H1 (cell line): ENCODE measurements around the gene PDIA5. TPM values are rescaled to one million over a fixed set of nuclear protein-coding genes. Genes with fewer than 3 reads are reported as not detected.

ENCODE experiments used
- CTCF ChIA-PET: fragments of 300-600 bp; sonication (Branson Sonifier 250); formaldehyde crosslinking; loops from one replicate; lab custom pipeline; 2021; ENCODE audit not compliant: partially characterized antibody; lab: Charles Lee
- POLR2A ChIA-PET: fragments of 300-600 bp; sonication (Branson Sonifier 250); formaldehyde crosslinking; loops from one replicate; lab custom pipeline; 2021; ENCODE audit warnings: inconsistent platforms; ENCODE audit not compliant: partially characterized antibody; lab: Charles Lee
- DNase-seq, 2 experiments: peaks; one replicate each; pipeline versions ENCODE4 v3.0.0 to v3.0.0-alpha.2; 2010 to 2022; ENCODE audit warnings: low spot score in 2 of 2, low read depth in 1 of 2, mixed read lengths in 1 of 2
- FAIRE-seq: peaks from 2 replicates; lab custom pipeline; 2011; peaks lifted over from hg19 to GRCh38; lab: Jason Lieb, UNC
- H2AFZ ChIP-seq: 2 replicates; pipeline ENCODE4 v1.8.1; 2012; ENCODE audit warnings: low read length, inconsistent platforms
- H2AK5ac ChIP-seq: 2 replicates; pipeline ENCODE4 v1.6.1; 2013; ENCODE audit warnings: low read depth, low read length
- H2BK120ac ChIP-seq: replicated peaks from 2 replicates; pipeline ENCODE3; 2013; ENCODE audit warnings: low read depth, low read length, inconsistent platforms
- H2BK12ac ChIP-seq: 2 replicates; pipeline ENCODE4 v1.6.1; 2013; ENCODE audit warnings: low read depth, low read length
- H2BK15ac ChIP-seq: 2 replicates; pipeline ENCODE4 v1.6.1; 2013; ENCODE audit warnings: low read length
- H2BK20ac ChIP-seq: 2 replicates; pipeline ENCODE4 v1.6.1; 2013; ENCODE audit warnings: low read length
- H2BK5ac ChIP-seq: 2 replicates; pipeline ENCODE4 v1.6.1; 2013; ENCODE audit warnings: low read depth, low read length
- H3K14ac ChIP-seq: 2 replicates; pipeline ENCODE4 v1.6.1; 2013; ENCODE audit warnings: inconsistent platforms; ENCODE audit not compliant: insufficient read length
- H3K18ac ChIP-seq: 2 replicates; pipeline ENCODE4 v1.6.1; 2013; ENCODE audit warnings: low read length; ENCODE audit errors: extremely low read depth
- H3K23ac ChIP-seq: 2 replicates; pipeline ENCODE4 v1.6.1; 2013; ENCODE audit warnings: inconsistent platforms; ENCODE audit not compliant: insufficient read length
- H3K23me2 ChIP-seq: 2 replicates; pipeline ENCODE4 v1.6.1; 2013; ENCODE audit warnings: low read depth, low read length
- H3K27ac ChIP-seq: 2 replicates; pipeline ENCODE4 v1.6.1; 2011; ENCODE audit warnings: low read depth, low read length, inconsistent platforms
- H3K27me3 ChIP-seq, 4 experiments: replicated peaks in 1 of 4; 1 replicate in 1 of 4; 2 replicates in 3 of 4; pipeline versions ENCODE4 v1.6.1 to v1.8.1; 2011 to 2013; ENCODE audit warnings: low read length in 3 of 4, mild to moderate bottlenecking in 3 of 4, inconsistent platforms in 2 of 4, mixed read lengths in 2 of 4, moderate library complexity in 1 of 4; ENCODE audit not compliant: control insufficient read depth in 3 of 4, insufficient read depth in 3 of 4; ENCODE audit errors: extremely low read depth in 1 of 4
- H3K36me3 ChIP-seq, 4 experiments: 2 replicates each; pipeline versions ENCODE4 v1.6.1 to v1.8.1; 2011 to 2013; ENCODE audit warnings: mild to moderate bottlenecking in 4 of 4, low read length in 3 of 4, moderate library complexity in 2 of 4, control low read depth in 1 of 4, inconsistent platforms in 1 of 4; ENCODE audit not compliant: insufficient read depth in 4 of 4, control insufficient read depth in 2 of 4
- H3K4ac ChIP-seq: replicated peaks from 2 replicates; pipeline ENCODE3; 2013; ENCODE audit warnings: low read length, low read depth, mixed read lengths, inconsistent platforms; ENCODE audit not compliant: insufficient read length
- H3K4me1 ChIP-seq, 4 experiments: replicated peaks in 1 of 4; 1 replicate in 1 of 4; 2 replicates in 3 of 4; pipeline versions ENCODE4 v1.6.1 to v1.8.1; 2011 to 2013; ENCODE audit warnings: low read length in 3 of 4, inconsistent platforms in 2 of 4, mixed read lengths in 1 of 4; ENCODE audit not compliant: insufficient read depth in 4 of 4, control insufficient read depth in 3 of 4
- H3K4me2 ChIP-seq, 2 experiments: 2 replicates each; pipeline versions ENCODE4 v1.6.1 to v1.8.1; 2011 to 2013; ENCODE audit warnings: low read depth in 2 of 2, low read length in 2 of 2, control low read depth in 1 of 2, inconsistent platforms in 1 of 2, mild to moderate bottlenecking in 1 of 2; ENCODE audit not compliant: insufficient read depth in 1 of 2
- H3K4me3 ChIP-seq, 4 experiments: fragments of 200-600, 300-600 bp in 1 of 4; sonication (generic), shearing (Covaris generic), sonication (Bioruptor Twin) in 1 of 4; 2 replicates each; pipeline versions ENCODE4 v1.5.1 to v1.8.1; 2011 to 2016; ENCODE audit warnings: low read length in 4 of 4, low read depth in 3 of 4, control low read depth in 2 of 4, inconsistent platforms in 2 of 4, mild to moderate bottlenecking in 2 of 4, mixed read lengths in 1 of 4, moderate library complexity in 1 of 4; ENCODE audit not compliant: insufficient read depth in 2 of 4; ENCODE audit errors: extremely low read depth in 1 of 4
- H3K56ac ChIP-seq: replicated peaks from 2 replicates; pipeline ENCODE3; 2013; ENCODE audit warnings: low read depth, mild to moderate bottlenecking, mixed read lengths, low read length, inconsistent platforms; ENCODE audit not compliant: insufficient read length
- H3K79me1 ChIP-seq: 2 replicates; pipeline ENCODE4 v1.6.1; 2013; ENCODE audit warnings: low read depth, low read length, control low read depth
- H3K79me2 ChIP-seq, 2 experiments: 2 replicates each; pipeline versions ENCODE4 v1.6.1 to v1.8.1; 2012 to 2013; ENCODE audit warnings: low read length in 2 of 2, mild to moderate bottlenecking in 2 of 2, inconsistent platforms in 1 of 2; ENCODE audit not compliant: insufficient read depth in 2 of 2, control insufficient read depth in 1 of 2
- H3K9ac ChIP-seq, 4 experiments: replicated peaks in 1 of 4; 1 replicate in 1 of 4; 2 replicates in 3 of 4; pipeline versions ENCODE4 v1.6.1 to v1.8.1; 2011 to 2013; ENCODE audit warnings: low read depth in 3 of 4, low read length in 3 of 4, control low read depth in 2 of 4, mild to moderate bottlenecking in 2 of 4, moderate library complexity in 2 of 4, inconsistent platforms in 1 of 4; ENCODE audit errors: extremely low read depth in 1 of 4
- H3K9me3 ChIP-seq, 2 experiments: 2 replicates each; pipeline versions ENCODE4 v1.6.1 to v1.8.1; 2012 to 2013; ENCODE audit warnings: mild to moderate bottlenecking in 2 of 2, moderate library complexity in 2 of 2, control low read depth in 1 of 2, inconsistent platforms in 1 of 2, low read depth in 1 of 2, low read length in 1 of 2, mixed read lengths in 1 of 2; ENCODE audit not compliant: insufficient read depth in 2 of 2
- H4K20me1 ChIP-seq, 2 experiments: replicated peaks in 1 of 2; 2 replicates each; pipeline versions ENCODE3 to v1.8.1; 2011 to 2013; ENCODE audit warnings: inconsistent platforms in 2 of 2, low read length in 2 of 2, mild to moderate bottlenecking in 1 of 2; ENCODE audit not compliant: insufficient read depth in 2 of 2, control insufficient read depth in 1 of 2
- H4K5ac ChIP-seq: 2 replicates; pipeline ENCODE4 v1.6.1; 2013; ENCODE audit warnings: low read length, low read depth, mixed read lengths, inconsistent platforms; ENCODE audit not compliant: insufficient read length
- H4K8ac ChIP-seq: 2 replicates; pipeline ENCODE4 v1.8.0; 2013; ENCODE audit warnings: mild to moderate bottlenecking, moderate library complexity, low read length, inconsistent platforms; ENCODE audit not compliant: insufficient read depth; ENCODE audit errors: extremely low read depth
- H4K91ac ChIP-seq: replicated peaks from 2 replicates; pipeline ENCODE3; 2013; ENCODE audit warnings: low read length, mixed read lengths, inconsistent platforms; ENCODE audit not compliant: insufficient read length
- KDM5A ChIP-seq: fragments of 200-600 bp; IDR thresholded peaks from 2 replicates; pipeline ENCODE4 v1.7.1; 2012; ENCODE audit warnings: mild to moderate bottlenecking, low read length, inconsistent platforms, mixed read lengths
- RAD21 ChIP-seq, 2 experiments: IDR thresholded peaks in 1 of 2; conservative IDR thresholded peaks in 1 of 2; 2 replicates each; pipeline ENCODE4 v1.6.1; 2011; ENCODE audit warnings: low read depth in 2 of 2, low read length in 2 of 2, improper control_type of control experiment in 1 of 2, inconsistent platforms in 1 of 2, mild to moderate bottlenecking in 1 of 2, moderate library complexity in 1 of 2
- SUZ12 ChIP-seq: fragments of 200-600 bp; sonication (generic); IDR thresholded peaks from 2 replicates; pipeline ENCODE4 v1.6.1; 2012; ENCODE audit warnings: mild to moderate bottlenecking, inconsistent platforms, low read length, moderate library complexity, mixed read lengths
- TAF7 ChIP-seq: optimal IDR thresholded peaks from 2 replicates; pipeline ENCODE3; 2011; ENCODE audit warnings: low read depth, mild to moderate bottlenecking, inconsistent platforms, low read length, moderate library complexity, borderline replicate concordance
- WGBS, 2 experiments: shearing (Covaris generic) in 1 of 2; methylation state at CpG; one replicate each; pipeline versions ENCODE4 v1.1.6 to v1.1.7; 2013 to 2015; ENCODE audit warnings: low lambda C conversion rate in 2 of 2, mixed read lengths in 2 of 2, inconsistent platforms in 1 of 2, low coverage in 1 of 2, missing lambda C conversion rate in 1 of 2; ENCODE audit not compliant: insufficient replicate concordance in 2 of 2, insufficient coverage in 1 of 2, insufficient read length in 1 of 2; ENCODE audit errors: extremely low coverage in 1 of 2, missing lambda C conversion rate in 1 of 2; 5-methylcytosine and 5-hydroxymethylcytosine counted together
- polyA plus RNA-seq, 7 experiments: library from polyadenylated mRNA; depleted of rRNA in 3 of 7; stranded (reverse) in 5 of 7; unstranded in 2 of 7; fragments of >200 nt in 5 of 7; fragments of 200-250 nt in 2 of 7; gene quantifications; 1 replicate in 5 of 7; 2 replicates in 1 of 7; 4 replicates in 1 of 7; pipeline versions ENCODE4 v1.2.1 to v1.2.3, GENCODE V29; 2011 to 2013; ENCODE audit warnings: missing spikeins in 2 of 7, mixed read lengths in 2 of 7
- total RNA-seq: library from RNA; stranded (reverse); fragmentation: NEBNext Ultra II Directional; extraction: Animal tissue kit (Norgen Biotek cat#: 25700); gene quantifications from 2 replicates; pipeline ENCODE4 v1.2.1, GENCODE V29; 2021

PDIA5 gene
- total and polyA plus RNA-seq, 2 of the 8 experiments (the other 6 are each of a cell fraction or from before 2014, with no cell fraction given), result 18.2 to 32.8 TPM

- H3K4me2 ChIP-seq, result no peak overlapping the region
- H3K18ac ChIP-seq, result no peak overlapping the region
- no peak overlapping the region for H3K56ac ChIP-seq
- H3K79me2 ChIP-seq, result peaks cover 0 to 29% of the 10 kb centered on the region in 2 experiments; a peak in 2 of 4 replicates
- peaks cover 21% of the 10 kb centered on the region for H3K23me2 ChIP-seq
- DNase-seq (no peak), FAIRE-seq (no peak)
- peaks cover 0 to 14% (median 6%) of the 10 kb centered on the region in 4 experiments; a peak in 5 of 7 replicates for H3K27me3 ChIP-seq
- no peak overlapping the region for H3K23ac ChIP-seq
- CTCF ChIA-PET, result interaction anchor here (0.7 to 9.4 kb wide), 8 partner anchors 9 to 101 kb away, joined by 3 to 151 read pairs (median 3); no protein-coding TSS in a partner anchor
- H3K4me3 ChIP-seq, result no peak overlapping the region
- no peaks in the 10 kb centered on the region for H3K9me3 ChIP-seq
- no peak overlapping the region for H4K5ac ChIP-seq
- WGBS, 2 experiments, result 81% methylated on average over 1 of the region's 1 CpG; no CpG with 5 or more reads in 1 of the 2 experiments
- 0 out of 2 replicates have a peak overlapping the region, but pooled peaks have one; percentile 0 for H2AK5ac ChIP-seq
- H2BK12ac ChIP-seq, result 0 out of 2 replicates have a peak overlapping the region, but pooled peaks have one; percentile 1
- H3K36me3 ChIP-seq, result no peaks in the 10 kb centered on the region
- H4K91ac ChIP-seq, result no peak overlapping the region
- POLR2A ChIA-PET, result interaction anchor here (1.1 kb wide), 1 partner anchor 37 kb away, joined by 3 read pairs; no protein-coding TSS in a partner anchor
- no peak overlapping the region for H3K9ac ChIP-seq
- no peaks in the 10 kb centered on the region for H3K79me1 ChIP-seq
- H2BK5ac ChIP-seq, result no peak overlapping the region
- no peak overlapping the region for H3K14ac ChIP-seq
- no peak overlapping the region for H2BK20ac ChIP-seq
- H3K27ac ChIP-seq, result no peak overlapping the region
- no peak overlapping the region for H4K8ac ChIP-seq
- H4K20me1 ChIP-seq, result peaks cover 0 to 1% of the 10 kb centered on the region in 2 experiments
- no peak overlapping the region for H2AFZ ChIP-seq
- no peak overlapping the region for H2BK120ac ChIP-seq
- no peak overlapping the region for H3K4ac ChIP-seq
- H3K4me1 ChIP-seq, result peaks cover 15 to 43% (median 27%) of the 10 kb centered on the region in 4 experiments; a peak in 6 of 7 replicates
- no peak overlapping the region for H2BK15ac ChIP-seq
- TF ChIP-seq TAF7 (no peak), RAD21 (IDR thresholded peaks at IDR 0.05 in 1 of 2, conservative IDR thresholded peaks at IDR 0.05 in 1 of 2; ENCODE audit: low read depth in 2 of 2, low read length in 2 of 2) (no peak), SUZ12 (no peak), KDM5A (no peak)
Measured at GRCh38 chr3:123024056-123024455, 42.8 kb upstream of the PDIA5 start.
